NCI-H187 (cell line): ENCODE results near the gene ZDHHC13.

Experiments used
- DNase-seq, 2 experiments: peaks; one replicate each; lab custom pipeline; 2025; lab: John Stamatoyannopoulos, UW

The ZDHHC13 gene

GRCh38 chr11:19116971-19117759 is at the start of gene ZDHHC13:
TSS of gene ZDHHC13 (plus strand) at chr11:19117168. CDS start at chr11:19117250, 82 bp downstream.
- peak; percentile 93 to 94 for DNase-seq

- peak; percentile 52 to 72 for DNase-seq
Observed at GRCh38 chr11:19071255-19071654, 45.7 kb upstream of the ZDHHC13 start.

- no peak for DNase-seq
Observed at GRCh38 chr11:19072464-19072863, 44.5 kb upstream of the ZDHHC13 start.

- DNase-seq: no peak
Observed at GRCh38 chr11:19073454-19074415, 43.2 kb upstream of the ZDHHC13 start.

- DNase-seq: no peak
Observed at GRCh38 chr11:19075636-19076035, 41.3 kb upstream of the ZDHHC13 start.

GRCh38 chr11:19076744-19077589 is 40.0 kb upstream of the ZDHHC13 start:
- peak; percentile 19 to 57 for DNase-seq

- no peak for DNase-seq
Observed at GRCh38 chr11:19077965-19078364, 39.0 kb upstream of the ZDHHC13 start.

GRCh38 chr11:19079643-19080440 is 37.1 kb upstream of the ZDHHC13 start:
- no peak for DNase-seq

GRCh38 chr11:19080579-19080993 is 36.4 kb upstream of the ZDHHC13 start:
- DNase-seq: no peak

GRCh38 chr11:19083166-19083565 is 33.8 kb upstream of the ZDHHC13 start:
- no peak for DNase-seq

GRCh38 chr11:19084661-19085315 is 32.2 kb upstream of the ZDHHC13 start:
- no peak for DNase-seq

- DNase-seq: no peak
Observed at GRCh38 chr11:19087658-19088057, 29.3 kb upstream of the ZDHHC13 start.

- DNase-seq: no peak
Observed at GRCh38 chr11:19088791-19089190, 28.2 kb upstream of the ZDHHC13 start.

- no peak for DNase-seq
Observed at GRCh38 chr11:19089421-19089820, 27.5 kb upstream of the ZDHHC13 start.

- no peak for DNase-seq
Observed at GRCh38 chr11:19091366-19091765, 25.6 kb upstream of the ZDHHC13 start.

GRCh38 chr11:19092342-19092741 is 24.6 kb upstream of the ZDHHC13 start:
- DNase-seq: no peak

GRCh38 chr11:19092850-19093249 is 24.1 kb upstream of the ZDHHC13 start:
- DNase-seq: no peak

- no peak for DNase-seq
Observed at GRCh38 chr11:19093976-19094375, 23.0 kb upstream of the ZDHHC13 start.

- DNase-seq: no peak
Observed at GRCh38 chr11:19094859-19095258, 22.1 kb upstream of the ZDHHC13 start.

- no peak for DNase-seq
Observed at GRCh38 chr11:19099093-19099492, 17.9 kb upstream of the ZDHHC13 start.
